Suprapubic skin (tissue), 4 donors: ENCODE measurements around the gene RNF4.

Source experiments
- EP300 ChIP-seq: sonication (generic); formaldehyde crosslinking; IDR thresholded peaks from one replicate; pipeline ENCODE4 v1.6.1; 2017; ENCODE audit warnings: antibody characterized with exemption
- POLR2AphosphoS5 ChIP-seq, 3 donors: sonication (generic); formaldehyde crosslinking; IDR thresholded peaks; one replicate each; pipeline ENCODE4 v1.6.1; 2017; ENCODE audit warnings: antibody characterized with exemption in 3 of 3
- TF ChIP-seq, protein P1 (sequence below), 2 donors: fragments of 200-600 bp in 1 of 2; fragments of 450-650 bp in 1 of 2; sonication (generic) in 1 of 2; IDR thresholded peaks; one replicate each; pipeline ENCODE4 v1.5.1; 2016 to 2019; ENCODE audit warnings: antibody characterized with exemption in 2 of 2, mild to moderate bottlenecking in 1 of 2, moderate library complexity in 1 of 2

- TF ChIP-seq, protein P1, sequence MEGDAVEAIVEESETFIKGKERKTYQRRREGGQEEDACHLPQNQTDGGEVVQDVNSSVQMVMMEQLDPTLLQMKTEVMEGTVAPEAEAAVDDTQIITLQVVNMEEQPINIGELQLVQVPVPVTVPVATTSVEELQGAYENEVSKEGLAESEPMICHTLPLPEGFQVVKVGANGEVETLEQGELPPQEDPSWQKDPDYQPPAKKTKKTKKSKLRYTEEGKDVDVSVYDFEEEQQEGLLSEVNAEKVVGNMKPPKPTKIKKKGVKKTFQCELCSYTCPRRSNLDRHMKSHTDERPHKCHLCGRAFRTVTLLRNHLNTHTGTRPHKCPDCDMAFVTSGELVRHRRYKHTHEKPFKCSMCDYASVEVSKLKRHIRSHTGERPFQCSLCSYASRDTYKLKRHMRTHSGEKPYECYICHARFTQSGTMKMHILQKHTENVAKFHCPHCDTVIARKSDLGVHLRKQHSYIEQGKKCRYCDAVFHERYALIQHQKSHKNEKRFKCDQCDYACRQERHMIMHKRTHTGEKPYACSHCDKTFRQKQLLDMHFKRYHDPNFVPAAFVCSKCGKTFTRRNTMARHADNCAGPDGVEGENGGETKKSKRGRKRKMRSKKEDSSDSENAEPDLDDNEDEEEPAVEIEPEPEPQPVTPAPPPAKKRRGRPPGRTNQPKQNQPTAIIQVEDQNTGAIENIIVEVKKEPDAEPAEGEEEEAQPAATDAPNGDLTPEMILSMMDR (IDR thresholded peaks at IDR 0.05) = no peak
- TF ChIP-seq EP300 (no peak), POLR2AphosphoS5 (IDR thresholded peaks at IDR 0.05) (no peak)
Measured at GRCh38 chr4:2503809-2504208, 34.9 kb downstream of the RNF4 start.
